Ishikawa (cell line): Measurements from ENCODE around the gene EFNB1.

ENCODE experiments used
- CEBPB ChIP-seq: IDR thresholded peaks from 2 replicates; pipeline ENCODE4 v1.6.1; 2012
- CREB1 ChIP-seq: IDR thresholded peaks from 2 replicates; pipeline ENCODE4 v1.6.1; 2012; ENCODE audit warnings: low read depth
- EP300 ChIP-seq: IDR thresholded peaks from 2 replicates; pipeline ENCODE4 v1.6.1; 2012; ENCODE audit warnings: borderline replicate concordance
- RAD21 ChIP-seq: IDR thresholded peaks from 2 replicates; pipeline ENCODE4 v1.6.1; 2012; ENCODE audit warnings: low read depth
- TAF1 ChIP-seq: IDR thresholded peaks from 2 replicates; pipeline ENCODE4 v1.6.1; 2012; ENCODE audit warnings: low read depth, mild to moderate bottlenecking
- TCF12 ChIP-seq: IDR thresholded peaks from 2 replicates; pipeline ENCODE4 v1.6.1; 2012; ENCODE audit warnings: low read depth
- TEAD4 ChIP-seq: IDR thresholded peaks from 2 replicates; pipeline ENCODE4 v1.6.1; 2012
- YY1 ChIP-seq: IDR thresholded peaks from 2 replicates; pipeline ENCODE4 v1.6.1; 2012; ENCODE audit warnings: low read depth
- ZBTB7A ChIP-seq: IDR thresholded peaks from 2 replicates; pipeline ENCODE4 v1.6.1; 2012; ENCODE audit warnings: low read depth
- TF ChIP-seq, protein P1 (sequence below): IDR thresholded peaks from 2 replicates; pipeline ENCODE4 v1.6.1; 2012
- TF ChIP-seq, protein P2 (sequence below): IDR thresholded peaks from 2 replicates; pipeline ENCODE4 v1.6.1; 2012; ENCODE audit warnings: low read depth, mild to moderate bottlenecking
- TF ChIP-seq, protein P3 (sequence below): IDR thresholded peaks from 2 replicates; pipeline ENCODE4 v1.6.1; 2012

DNA sequence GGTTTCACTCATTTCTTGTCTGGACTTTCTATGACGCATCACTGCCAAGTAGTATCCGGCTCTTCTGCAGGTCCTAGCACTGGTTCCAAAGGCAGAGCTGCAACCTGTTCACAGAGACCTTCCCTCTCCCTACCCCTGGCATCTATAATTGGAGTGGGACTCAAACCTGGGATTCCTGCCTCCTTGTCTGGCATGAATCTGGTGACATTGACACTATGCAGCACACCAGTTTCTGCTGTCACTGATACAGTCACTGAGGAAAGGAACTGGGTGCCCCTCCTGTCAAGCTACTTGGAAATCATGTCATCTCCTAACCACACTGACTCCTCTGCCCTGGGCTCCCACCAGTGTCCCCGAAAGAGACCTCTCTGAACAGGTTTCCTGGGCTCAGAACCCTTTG lies 33.1 kb upstream of the EFNB1 start:
- TF ChIP-seq YY1 (no peak), TAF1 (no peak), CEBPB (no peak), RAD21 (no peak), TCF12 (no peak), EP300 (no peak), TEAD4 (no peak), CREB1 (no peak), ZBTB7A (no peak)
- TF ChIP-seq, protein P1, sequence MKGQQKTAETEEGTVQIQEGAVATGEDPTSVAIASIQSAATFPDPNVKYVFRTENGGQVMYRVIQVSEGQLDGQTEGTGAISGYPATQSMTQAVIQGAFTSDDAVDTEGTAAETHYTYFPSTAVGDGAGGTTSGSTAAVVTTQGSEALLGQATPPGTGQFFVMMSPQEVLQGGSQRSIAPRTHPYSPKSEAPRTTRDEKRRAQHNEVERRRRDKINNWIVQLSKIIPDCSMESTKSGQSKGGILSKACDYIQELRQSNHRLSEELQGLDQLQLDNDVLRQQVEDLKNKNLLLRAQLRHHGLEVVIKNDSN, result no peak
- TF ChIP-seq, protein P2, sequence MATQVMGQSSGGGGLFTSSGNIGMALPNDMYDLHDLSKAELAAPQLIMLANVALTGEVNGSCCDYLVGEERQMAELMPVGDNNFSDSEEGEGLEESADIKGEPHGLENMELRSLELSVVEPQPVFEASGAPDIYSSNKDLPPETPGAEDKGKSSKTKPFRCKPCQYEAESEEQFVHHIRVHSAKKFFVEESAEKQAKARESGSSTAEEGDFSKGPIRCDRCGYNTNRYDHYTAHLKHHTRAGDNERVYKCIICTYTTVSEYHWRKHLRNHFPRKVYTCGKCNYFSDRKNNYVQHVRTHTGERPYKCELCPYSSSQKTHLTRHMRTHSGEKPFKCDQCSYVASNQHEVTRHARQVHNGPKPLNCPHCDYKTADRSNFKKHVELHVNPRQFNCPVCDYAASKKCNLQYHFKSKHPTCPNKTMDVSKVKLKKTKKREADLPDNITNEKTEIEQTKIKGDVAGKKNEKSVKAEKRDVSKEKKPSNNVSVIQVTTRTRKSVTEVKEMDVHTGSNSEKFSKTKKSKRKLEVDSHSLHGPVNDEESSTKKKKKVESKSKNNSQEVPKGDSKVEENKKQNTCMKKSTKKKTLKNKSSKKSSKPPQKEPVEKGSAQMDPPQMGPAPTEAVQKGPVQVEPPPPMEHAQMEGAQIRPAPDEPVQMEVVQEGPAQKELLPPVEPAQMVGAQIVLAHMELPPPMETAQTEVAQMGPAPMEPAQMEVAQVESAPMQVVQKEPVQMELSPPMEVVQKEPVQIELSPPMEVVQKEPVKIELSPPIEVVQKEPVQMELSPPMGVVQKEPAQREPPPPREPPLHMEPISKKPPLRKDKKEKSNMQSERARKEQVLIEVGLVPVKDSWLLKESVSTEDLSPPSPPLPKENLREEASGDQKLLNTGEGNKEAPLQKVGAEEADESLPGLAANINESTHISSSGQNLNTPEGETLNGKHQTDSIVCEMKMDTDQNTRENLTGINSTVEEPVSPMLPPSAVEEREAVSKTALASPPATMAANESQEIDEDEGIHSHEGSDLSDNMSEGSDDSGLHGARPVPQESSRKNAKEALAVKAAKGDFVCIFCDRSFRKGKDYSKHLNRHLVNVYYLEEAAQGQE, result no peak
- TF ChIP-seq, protein P3, sequence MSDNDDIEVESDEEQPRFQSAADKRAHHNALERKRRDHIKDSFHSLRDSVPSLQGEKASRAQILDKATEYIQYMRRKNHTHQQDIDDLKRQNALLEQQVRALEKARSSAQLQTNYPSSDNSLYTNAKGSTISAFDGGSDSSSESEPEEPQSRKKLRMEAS, result no peak
